GM19043 (cell line): Measurements from ENCODE around the gene SIVA1.

Experiments used
- ATAC-seq: cut with Tn5 transposase; IDR thresholded peaks from one replicate; pipeline ENCODE4 v1.9.1; 2021; ENCODE audit warnings: low read depth; ENCODE audit not compliant: unreplicated experiment

SIVA1 gene

GRCh38 chr14:104782086-104782807 is 29.3 kb downstream of the SIVA1 start:
- no peak for ATAC-seq

- no peak for ATAC-seq
Measured at GRCh38 chr14:104782808-104783139, 29.8 kb downstream of the SIVA1 start.

GRCh38 chr14:104783484-104784217 is 30.7 kb downstream of the SIVA1 start:
- no peak for ATAC-seq

- ATAC-seq, result no peak
Measured at GRCh38 chr14:104784218-104784568, 31.2 kb downstream of the SIVA1 start.

- no peak for ATAC-seq
Measured at GRCh38 chr14:104784846-104785707, 32.1 kb downstream of the SIVA1 start.

- no peak for ATAC-seq
Measured at GRCh38 chr14:104785708-104786080, 32.7 kb downstream of the SIVA1 start.

GRCh38 chr14:104786091-104786586 is 33.2 kb downstream of the SIVA1 start:
- ATAC-seq, result no peak

- ATAC-seq, result no peak
Measured at GRCh38 chr14:104786726-104787675, 34.1 kb downstream of the SIVA1 start.

- no peak for ATAC-seq
Measured at GRCh38 chr14:104787736-104788135, 34.8 kb downstream of the SIVA1 start.

GRCh38 chr14:104788161-104788818 is 35.3 kb downstream of the SIVA1 start:
- no peak for ATAC-seq

GRCh38 chr14:104788873-104789663 is 36.1 kb downstream of the SIVA1 start:
- no peak for ATAC-seq

GRCh38 chr14:104789752-104790743 is 37.1 kb downstream of the SIVA1 start:
- ATAC-seq, result no peak

- no peak for ATAC-seq
Measured at GRCh38 chr14:104791425-104791824, 38.5 kb downstream of the SIVA1 start.

- no peak for ATAC-seq
Measured at GRCh38 chr14:104792101-104792884, 39.3 kb downstream of the SIVA1 start.

- no peak for ATAC-seq
Measured at GRCh38 chr14:104792945-104793702, 40.2 kb downstream of the SIVA1 start.

- no peak for ATAC-seq
Measured at GRCh38 chr14:104793703-104793959, 40.7 kb downstream of the SIVA1 start.
